Measurements from ENCODE around the gene ERICH2.

The ERICH2 gene

DNA sequence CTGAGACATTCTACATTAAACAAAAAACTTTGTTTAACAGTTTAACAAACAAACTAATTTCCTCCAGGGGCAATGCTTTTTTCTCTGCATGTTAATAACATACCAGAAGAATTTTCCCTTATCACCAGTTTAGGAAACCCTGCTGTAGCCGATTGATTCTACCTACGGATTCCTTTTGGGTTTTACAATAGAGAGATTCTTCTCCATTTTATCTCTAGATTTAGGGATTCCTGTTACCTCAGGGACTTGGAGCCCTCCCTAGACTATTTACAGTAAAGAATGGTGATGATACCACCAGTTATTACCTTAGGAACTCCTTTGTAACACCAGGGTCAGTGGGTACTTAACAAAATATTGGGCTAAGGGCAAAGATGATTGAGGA is 5.3 kb upstream of the ERICH2 start:
- no peak for DNase-seq

DNA sequence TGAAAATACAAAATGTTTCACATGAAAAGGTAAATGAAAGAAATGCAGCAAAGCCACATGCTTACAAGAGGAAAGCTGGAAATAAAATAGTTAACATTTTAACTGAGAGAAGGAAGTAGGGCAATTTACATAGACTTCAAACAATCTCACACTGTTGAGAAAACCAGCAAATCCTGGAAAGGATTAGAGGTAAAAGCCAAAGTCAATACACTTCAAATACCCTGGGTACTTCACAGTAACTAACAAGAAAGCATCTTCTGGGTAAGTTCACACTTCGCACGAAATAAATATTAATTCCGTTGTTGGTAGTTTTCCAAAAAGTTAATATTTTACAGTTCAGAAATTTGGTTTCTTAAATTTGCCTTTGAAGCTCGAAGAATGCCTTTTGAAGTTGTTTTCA is 3.5 kb upstream of the ERICH2 start:
- no peak for DNase-seq

DNA sequence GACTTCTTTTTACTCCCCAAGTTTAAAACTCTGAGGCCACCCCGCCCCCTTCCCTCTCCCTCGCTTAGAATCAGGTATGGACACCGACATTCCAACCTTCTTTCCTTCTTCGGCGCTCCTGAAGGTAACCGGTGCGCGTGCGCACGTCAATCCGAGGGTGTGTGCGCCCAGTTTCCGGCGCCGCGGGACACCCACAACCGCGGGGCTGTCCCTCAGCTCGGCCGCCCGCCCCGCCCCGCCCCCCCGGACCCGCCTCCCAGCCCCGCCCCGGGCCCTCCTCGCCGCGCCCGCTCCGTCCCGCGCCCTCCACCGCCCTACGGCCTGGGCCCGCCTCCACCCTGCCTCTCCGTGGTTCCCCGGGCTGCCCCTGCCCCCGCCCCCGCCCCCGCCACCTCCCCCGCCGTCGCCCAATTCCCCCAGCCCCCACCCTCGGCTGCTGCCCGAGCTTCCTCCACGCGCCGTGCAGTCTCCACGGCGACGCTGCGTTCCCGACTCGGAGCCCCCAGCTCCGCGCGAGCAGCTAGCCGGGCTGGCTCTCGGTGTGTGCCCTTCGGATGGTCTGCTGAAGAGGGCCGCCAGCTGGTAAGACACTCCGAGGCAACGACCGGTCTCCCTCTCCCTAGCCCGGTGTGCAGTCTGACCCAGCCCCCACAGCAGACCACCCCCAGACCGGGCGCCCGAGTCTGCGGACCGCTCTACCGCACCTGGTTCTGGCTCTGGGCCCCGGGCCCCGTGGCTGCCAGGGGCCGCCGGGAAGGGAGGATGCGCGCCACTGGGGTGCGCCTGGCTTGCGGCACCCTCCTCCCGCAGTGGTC is 635 bp downstream of the ERICH2 start:
- peak; percentile 72 for DNase-seq

DNA sequence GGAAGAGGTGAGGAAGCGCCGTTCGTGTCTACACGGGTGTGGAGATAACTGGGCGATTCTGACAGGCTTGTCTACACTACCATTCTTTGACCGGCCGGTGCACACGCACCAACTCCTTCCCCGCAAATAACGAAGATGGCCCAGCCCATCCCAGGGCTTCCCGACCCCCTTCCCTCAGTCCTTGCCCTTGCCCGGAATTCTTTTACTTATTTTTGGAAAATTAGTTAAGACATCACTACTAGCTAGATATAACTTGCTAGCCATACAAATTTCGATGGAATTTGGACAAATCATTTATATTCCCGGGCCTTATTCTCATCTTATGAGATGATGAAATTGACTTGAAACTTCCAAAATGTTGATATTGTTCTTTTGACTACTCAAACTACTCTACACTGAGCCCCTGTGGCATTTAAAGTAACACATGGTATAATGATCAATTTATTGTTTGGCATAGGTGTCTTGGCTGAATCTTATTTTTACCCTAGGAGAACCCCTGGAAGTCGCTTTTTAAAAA is 1.3 kb downstream of the ERICH2 start:
- DNase-seq: no peak

DNA sequence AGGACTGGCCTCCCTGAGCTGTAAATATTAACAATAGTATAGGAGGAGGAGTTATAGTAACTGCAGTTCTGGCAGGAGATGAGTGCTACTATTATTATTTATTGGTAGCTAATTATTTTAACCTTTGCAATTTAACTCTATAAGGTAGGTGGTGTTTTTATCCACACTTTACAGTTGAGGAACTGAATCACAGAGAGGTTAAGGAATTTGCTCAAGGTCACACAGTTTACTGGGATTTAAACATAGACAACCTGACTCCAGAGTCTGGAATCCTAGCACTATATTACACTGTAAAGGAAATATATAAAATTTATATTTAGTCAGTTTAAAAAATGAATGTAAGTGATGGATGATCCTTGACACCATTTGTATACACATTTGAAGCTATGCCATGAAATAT is 2.1 kb downstream of the ERICH2 start:
- DNase-seq: no peak

DNA sequence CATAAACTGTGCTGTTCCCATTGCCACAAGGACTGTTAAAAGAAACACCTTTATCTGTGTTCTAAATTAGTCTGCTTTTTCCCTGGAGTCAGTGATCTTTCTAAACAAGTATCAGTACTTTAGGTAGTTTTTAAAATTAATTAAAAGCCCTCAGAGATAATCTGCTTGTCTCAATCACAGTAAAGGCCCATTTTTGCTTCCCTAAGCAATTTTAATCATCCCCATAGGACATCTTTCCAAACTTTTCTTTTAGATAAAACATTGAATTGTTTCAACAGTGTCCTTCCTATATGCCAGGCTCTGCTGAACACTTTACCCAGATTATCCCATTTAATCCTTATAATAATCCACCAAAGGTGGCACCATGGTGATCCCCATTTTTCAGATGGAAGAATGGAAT is 3.9 kb downstream of the ERICH2 start:
- DNase-seq: no peak

DNA sequence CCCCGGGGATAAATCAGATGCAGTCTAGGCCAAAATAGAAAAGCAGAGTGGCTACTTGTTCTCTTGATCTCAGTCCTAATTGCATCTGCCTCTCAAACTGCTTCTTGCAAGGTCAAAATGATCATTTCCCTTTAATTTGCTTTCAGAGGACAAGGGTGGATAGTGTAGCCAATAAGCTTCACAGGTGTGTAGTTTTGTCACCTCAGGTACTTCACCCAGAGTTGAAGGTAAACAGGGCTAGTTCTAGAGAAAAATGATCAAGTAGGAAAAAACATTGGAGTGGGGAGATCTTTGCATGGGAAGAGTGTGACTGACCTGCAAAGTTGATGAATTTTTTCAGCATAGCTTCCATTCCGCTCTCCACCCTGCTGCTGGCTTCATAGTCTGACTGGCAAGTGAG is 8.7 kb downstream of the ERICH2 start:
- no peak for DNase-seq

DNA sequence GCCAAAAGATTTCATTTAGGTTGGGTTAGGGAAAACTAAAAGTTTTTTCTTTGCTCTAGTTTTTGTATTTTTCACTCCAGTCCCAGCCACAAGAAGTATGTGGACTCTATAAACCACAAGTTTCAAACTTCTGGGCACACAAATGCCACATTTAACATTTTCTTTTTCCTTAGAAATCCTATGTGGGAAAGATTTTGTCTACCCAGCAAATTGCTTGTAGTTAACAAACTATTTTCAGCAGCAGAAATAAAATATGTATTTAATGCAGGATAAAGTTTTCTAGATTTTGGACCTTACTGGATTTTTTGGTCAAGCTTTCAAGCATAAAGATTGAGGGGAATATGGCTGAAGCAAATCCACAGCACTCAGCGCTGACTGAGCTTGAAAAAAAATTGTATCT is 9.1 kb downstream of the ERICH2 start:
- no peak for DNase-seq

DNA sequence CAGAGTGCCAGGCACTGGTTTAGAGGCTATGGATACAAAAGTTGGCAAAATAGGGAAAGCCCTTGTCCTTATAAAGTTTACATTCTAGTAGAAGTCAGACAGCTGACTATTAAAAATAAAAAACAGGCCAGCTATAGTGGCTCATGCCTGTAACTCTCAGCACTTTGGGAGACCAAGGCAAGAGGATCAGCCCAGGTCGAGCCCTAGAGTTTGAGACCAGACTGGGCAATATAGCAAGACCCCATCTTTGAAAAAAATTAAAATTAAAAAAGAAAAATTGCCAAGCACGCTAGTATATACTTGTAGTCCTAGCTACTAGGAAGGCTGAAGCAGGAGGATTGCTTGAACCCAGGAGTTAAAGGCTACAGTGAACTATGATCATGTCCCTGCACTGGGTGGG is 12.5 kb downstream of the ERICH2 start:
- no peak for DNase-seq

DNA sequence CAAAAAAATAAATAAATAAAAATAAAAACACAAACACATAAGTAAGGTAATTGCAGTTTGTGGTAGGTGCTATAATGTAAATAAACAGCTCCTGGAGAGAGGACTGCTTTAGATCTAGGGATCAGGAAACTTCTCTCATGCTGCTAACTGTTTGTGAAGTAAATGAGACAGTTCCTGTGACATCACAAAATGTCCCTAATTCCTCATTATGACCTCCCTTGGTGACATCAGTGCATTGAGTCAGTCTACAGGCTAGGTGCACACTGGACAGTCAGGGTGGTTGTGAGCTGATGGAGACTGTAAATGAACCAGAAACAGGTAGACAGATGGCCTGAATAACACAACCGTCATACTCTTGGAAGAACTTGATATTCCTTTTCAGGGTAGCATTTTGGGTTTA is 13.4 kb downstream of the ERICH2 start:
- DNase-seq: no peak

DNA sequence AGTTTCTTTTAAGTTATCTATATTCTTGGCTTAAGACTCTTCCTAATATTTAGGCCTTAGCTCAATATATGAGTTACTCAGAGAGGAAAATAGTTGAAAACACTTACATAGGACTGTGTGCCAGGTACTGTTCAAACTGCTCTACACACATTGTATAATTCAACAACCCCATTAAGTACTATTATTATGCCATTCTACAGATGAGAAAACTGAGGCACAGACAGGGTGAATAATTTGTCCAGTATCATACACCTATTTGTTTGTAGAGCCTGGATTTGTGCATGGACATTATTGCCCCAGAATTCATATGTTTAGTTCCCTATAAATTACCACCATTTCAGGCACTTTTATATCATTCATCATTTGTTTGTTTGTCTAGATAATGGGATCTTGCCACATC is 28.8 kb downstream of the ERICH2 start:
- no peak for DNase-seq

DNA sequence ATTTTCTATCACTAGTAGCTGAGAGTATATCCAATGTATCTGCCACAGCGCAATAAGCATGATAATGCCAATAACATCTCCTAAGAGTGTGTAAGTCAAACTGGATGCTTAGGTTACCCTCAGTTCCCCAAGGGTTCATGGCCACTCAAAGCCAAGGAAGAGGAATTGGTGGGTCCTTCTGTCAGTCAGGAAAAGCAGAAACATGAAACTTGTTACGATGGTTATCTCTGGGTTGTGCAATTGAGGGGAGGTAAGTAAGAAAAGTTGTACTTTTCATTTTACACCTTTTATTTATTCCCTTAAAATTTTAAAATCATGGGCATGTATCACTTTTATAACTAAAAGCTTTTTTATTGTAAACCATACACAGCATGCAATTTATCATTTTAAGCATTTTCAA is 36.4 kb downstream of the ERICH2 start:
- DNase-seq: no peak

DNA sequence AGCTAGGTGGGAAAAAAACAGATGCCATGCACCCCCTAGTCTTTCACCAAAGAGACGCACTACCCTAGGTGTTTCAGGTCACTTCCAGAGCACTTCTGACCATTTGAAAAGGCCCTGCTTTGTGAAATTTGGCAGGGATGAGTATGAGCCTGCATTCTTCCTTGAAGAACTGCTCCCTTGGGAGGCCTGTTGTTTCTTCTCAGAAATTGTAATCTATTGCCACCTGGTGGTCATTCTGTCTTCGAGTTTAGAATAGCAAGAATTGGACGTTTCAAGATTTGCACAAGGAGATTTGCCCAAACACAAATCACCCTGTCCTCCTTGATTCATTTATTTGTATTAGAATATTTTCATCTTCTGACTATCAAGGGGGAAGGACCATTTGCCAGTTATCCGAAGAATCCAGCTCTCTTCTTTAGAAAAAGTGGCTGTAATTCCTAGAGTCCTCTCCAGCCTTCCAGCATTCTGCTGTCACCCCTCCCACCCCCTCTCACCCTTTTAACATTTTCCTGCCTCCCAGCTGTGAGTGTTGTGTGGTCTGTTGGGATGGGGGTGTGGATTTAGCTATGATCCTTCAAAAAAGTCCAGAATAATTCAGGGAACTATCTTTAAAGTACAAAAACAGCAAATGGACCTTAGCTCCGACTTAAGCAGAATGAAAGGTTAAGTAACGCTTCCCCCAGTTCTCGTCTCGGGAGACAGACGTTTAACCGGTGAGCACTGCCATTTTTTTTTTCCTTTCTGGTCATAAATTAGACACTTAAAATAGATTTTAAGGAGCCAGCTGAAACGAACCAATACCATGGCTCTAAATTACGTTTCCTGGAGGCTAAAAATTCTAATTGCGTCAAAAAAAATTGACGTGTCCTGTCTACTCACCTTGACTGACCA is 42.8 kb downstream of the ERICH2 start:
- peak; percentile 86 for DNase-seq

DNA sequence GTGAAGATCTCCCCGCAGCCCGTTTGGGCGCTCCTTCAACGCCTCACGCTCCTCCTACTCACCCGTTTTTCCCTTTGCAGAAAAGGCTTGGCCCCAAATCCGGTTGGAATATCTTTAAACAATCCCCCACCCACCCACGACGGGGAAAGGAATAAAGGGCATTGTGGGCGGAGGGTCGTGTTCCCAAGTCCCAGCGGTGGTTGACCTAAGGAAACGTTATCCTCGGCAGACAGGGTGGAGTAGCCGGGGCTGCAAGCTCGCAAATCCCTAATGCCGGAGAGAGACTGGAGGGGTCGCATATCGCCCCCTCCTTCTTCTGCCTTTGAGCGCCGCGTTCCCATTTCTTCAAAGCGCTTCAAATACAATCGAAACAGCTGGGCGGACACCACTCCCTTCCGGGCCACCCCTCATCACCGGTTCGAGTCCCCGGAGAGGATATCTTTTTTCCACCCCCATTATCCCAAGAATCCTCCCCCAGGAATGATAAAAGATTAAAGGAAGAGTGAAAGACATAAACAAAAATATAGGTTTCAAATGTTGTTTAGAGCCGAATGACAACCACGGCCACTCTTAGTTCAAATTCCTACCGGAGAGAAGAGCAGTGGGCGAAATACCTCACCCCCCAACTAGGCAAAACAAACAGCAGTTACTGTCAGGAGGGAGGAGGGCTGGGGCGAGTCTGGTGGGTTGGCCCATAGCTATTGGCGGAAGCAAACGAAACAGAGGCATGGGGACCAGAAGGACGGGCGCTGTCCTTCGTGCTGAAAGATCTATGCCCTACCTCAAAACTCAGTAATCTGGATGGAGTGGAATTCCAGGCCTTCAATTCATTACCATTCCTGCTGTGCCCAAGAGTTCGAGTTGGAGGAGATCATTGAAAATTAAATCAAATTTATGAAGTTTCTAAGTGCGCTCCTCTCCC is 43.7 kb downstream of the ERICH2 start:
- peak; percentile 58 for DNase-seq

DNA sequence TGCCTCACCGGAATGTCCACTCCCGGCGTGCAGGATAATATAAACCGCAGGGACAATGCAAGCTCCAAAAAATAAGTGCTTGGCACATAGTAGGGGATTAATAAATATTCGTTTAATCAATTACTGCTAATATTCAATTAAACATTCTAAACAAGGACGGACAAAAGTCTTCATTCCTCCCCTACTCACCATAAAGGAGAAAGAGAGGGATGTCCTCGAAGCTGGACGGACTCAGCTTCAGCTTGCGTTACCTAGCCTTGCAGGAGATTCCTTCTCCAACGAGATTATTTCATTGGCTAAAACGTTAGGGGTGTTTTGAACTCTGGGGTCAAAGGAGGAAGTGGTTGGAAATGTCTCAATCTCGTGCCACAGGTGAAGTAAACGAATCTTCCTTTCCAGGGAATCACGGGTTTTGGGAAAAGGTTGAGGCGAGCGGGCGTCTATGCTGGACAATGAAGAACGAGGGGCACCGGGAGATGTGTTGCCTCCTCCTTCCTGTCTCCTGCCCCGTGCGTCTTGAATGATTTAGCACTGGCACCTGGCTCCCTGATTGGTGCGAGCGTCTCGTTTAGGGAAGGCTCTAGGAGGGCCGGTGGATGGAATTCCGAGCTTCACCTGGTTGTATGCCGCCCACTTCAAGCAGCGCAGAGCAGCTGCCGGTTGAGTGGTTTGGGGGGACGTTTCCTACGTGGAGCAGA is 44.5 kb downstream of the ERICH2 start:
- DNase-seq: no peak

DNA sequence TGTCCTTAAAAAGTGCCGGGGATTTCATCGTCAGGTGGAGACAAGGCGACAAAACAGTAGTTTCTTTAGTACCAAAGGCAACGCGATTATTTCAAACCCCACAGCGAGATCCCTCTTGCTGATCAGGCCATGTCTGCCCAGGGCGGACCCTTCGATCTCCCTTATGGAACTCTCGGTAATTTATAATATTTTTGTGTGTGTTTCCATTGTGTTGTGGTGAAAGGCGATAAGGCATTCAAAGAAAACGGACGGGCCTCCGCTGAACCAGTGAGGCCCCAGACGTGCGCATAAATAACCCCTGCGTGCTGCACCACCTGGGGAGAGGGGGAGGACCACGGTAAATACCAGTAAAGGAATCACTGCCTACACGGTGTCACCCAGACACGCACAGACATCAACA is 45.1 kb downstream of the ERICH2 start:
- DNase-seq: no peak

DNA sequence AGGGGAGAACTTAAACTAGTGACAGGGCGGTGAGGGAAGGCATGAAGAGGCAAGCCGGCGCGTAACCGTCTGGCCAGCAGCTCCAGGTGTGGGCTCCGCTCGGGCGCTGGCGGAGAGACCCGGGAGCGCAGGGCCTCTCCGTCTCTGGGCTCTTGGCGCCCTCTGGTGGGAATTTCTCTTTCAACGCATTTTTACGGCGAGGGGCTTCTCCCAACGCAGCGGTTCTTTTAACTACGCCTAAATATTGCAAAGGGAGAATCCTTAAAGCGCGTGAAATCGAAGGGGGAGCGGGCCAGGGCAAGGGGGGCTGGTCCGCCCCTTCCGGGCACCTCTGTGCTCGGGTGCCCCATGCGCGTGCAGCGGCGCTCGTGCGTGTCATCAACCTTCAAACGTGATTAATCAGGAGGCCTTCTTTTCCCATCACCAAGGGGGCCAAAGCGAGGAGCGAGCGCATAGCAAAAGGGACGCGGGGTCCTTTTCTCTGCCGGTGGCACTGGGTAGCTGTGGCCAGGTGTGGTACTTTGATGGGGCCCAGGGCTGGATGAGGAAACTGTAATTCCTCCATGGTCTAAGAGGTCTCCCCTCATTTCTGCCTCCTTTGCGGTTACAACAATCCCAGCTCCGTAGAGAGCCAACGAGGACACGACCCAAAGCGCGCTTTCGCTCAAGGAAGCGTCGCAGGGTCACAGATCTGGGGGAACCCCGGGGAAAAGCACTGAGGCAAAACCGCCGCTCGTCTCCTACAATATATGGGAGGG is 45.7 kb downstream of the ERICH2 start:
- DNase-seq: peak; percentile 55

DNA sequence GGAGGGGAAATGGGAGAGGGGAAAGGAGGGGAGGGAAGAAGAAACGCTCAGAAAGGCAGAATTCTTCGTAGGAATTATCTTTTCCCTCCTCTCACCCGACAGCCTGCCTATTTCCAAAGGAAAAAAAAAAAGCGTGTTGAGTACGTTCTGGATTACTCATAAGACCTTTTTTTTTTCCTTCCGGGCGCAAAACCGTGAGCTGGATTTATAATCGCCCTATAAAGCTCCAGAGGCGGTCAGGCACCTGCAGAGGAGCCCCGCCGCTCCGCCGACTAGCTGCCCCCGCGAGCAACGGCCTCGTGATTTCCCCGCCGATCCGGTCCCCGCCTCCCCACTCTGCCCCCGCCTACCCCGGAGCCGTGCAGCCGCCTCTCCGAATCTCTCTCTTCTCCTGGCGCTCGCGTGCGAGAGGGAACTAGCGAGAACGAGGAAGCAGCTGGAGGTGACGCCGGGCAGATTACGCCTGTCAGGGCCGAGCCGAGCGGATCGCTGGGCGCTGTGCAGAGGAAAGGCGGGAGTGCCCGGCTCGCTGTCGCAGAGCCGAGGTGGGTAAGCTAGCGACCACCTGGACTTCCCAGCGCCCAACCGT is 46.4 kb downstream of the ERICH2 start, which contains the start of gene GAD1:
Gene GAD1 (plus strand): TSS at position 384 of the 589 bp plus-strand sequence. CDS start 1,705 bp downstream, outside the sequence.
- DNase-seq: peak; percentile 67

DNA sequence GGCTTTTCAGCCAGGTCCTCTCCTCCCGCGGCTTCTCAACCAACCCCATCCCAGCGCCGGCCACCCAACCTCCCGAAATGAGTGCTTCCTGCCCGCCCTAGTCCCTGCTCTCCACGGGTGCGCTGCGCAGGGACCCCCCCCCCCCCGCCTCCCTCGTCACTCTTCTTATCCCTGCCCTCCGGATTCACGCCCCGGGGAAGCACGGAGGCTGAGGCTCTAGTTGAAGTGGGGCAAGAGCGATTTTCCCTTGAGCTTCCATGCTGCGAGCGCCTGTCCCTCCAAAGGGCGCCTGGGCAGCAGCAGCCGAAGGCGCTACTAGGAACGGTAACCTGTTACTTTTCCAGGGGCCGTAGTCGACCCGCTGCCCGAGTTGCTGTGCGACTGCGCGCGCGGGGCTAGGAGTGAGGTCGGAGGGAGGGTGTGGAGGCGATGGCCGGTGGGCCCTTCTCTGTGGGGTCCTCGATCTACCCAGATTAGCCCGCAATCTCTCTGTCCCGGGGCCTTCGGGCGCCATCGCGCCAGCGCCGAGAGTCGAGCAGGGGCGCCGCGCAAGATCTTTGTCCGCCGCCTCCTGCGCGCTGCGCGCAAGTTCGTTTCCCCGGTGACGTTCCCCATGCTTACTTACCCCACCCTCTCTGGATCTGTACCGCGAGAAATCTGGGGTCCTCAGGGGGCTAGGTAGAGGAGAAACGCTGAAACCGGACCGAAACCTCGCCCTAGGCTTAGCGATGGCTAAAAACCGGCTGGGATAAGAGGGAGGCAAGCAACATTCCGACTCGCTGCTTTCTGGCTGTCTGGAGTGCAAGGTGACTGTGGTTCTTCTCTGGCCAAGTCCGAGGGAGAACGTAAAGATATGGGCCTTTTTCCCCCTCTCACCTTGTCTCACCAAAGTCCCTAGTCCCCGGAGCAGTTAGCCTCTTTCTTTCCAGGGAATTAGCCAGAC is 47.2 kb downstream of the ERICH2 start:
- peak; percentile 15 for DNase-seq

All from fibroblast of skin of right biceps (primary cell).